OCI-LY7 (cell line): ENCODE measurements around the gene WFDC13. TPM values are rescaled to one million over a fixed set of nuclear protein-coding genes. Genes with fewer than 3 reads are reported as not detected.
A peak's percentile ranks its signal among the peaks of the same experiment; 100 is the strongest.
"Not testable (repeated sequence)": the region's sequence is repeated elsewhere in the genome, so short reads cannot be mapped to it uniquely, and the experiment has no call there.

ENCODE experiments used
- BruUV-seq: library from RNA; stranded (reverse); fragments of 400-500 nt; replicated peaks from 2 replicates; lab custom pipeline; 2021; lab: Mats Ljungman, UMichigan
- CTCF ChIA-PET: fragments of 300-600 bp; sonication (Branson Sonifier 250); formaldehyde crosslinking; loops from one replicate; lab custom pipeline; 2022; ENCODE audit warnings: antibody characterized with exemption; ENCODE audit not compliant: unreplicated experiment; lab: Charles Lee
- POLR2A ChIA-PET: fragments of 300-600 bp; sonication (Branson Sonifier 250); formaldehyde crosslinking; loops from one replicate; lab custom pipeline; 2022; ENCODE audit warnings: antibody characterized with exemption; lab: Charles Lee
- DNase-seq: peaks from one replicate; pipeline ENCODE4 v3.0.0-alpha.2; 2015; ENCODE audit warnings: low spot score
- H2AFZ ChIP-seq: fragments of 200-600 bp; sonication (generic), shearing (Covaris generic); 2 replicates; pipeline ENCODE4 v1.6.1; 2014; ENCODE audit warnings: mild to moderate bottlenecking, antibody characterized with exemption, low read length, moderate library complexity
- H3K27ac ChIP-seq: fragments of 200-600 bp; sonication (generic); 2 replicates; pipeline ENCODE4 v1.5.1; 2014; ENCODE audit warnings: mixed run types, low read depth, mild to moderate bottlenecking, moderate library complexity, low read length, inconsistent platforms; ENCODE audit not compliant: poor library complexity, severe bottlenecking
- H3K36me3 ChIP-seq: fragments of 200-600 bp; sonication (generic); 2 replicates; pipeline ENCODE4 v1.6.1; 2014; ENCODE audit warnings: mild to moderate bottlenecking, antibody characterized with exemption, low read length, moderate library complexity, mixed read lengths; ENCODE audit not compliant: insufficient read depth
- H3K4me1 ChIP-seq: fragments of 200-600 bp; sonication (generic); 2 replicates; pipeline ENCODE4 v1.5.1; 2014; ENCODE audit warnings: mild to moderate bottlenecking, low read length; ENCODE audit not compliant: insufficient read depth, poor library complexity, severe bottlenecking
- H3K4me2 ChIP-seq: fragments of 200-600 bp; sonication (generic); 2 replicates; pipeline ENCODE4 v1.6.1; 2014; ENCODE audit warnings: mild to moderate bottlenecking, low read length
- H3K4me3 ChIP-seq: fragments of 200-600 bp; sonication (generic); 2 replicates; pipeline ENCODE4 v1.5.1; 2014; ENCODE audit warnings: mild to moderate bottlenecking, low read depth, low read length; ENCODE audit not compliant: poor library complexity, severe bottlenecking
- H3K79me2 ChIP-seq: fragments of 200-600 bp; sonication (generic); 2 replicates; pipeline ENCODE4 v1.6.1; 2016; ENCODE audit warnings: low read depth, mild to moderate bottlenecking, low read length, moderate library complexity, mixed read lengths; ENCODE audit not compliant: insufficient read depth
- H3K9me2 ChIP-seq: fragments of 200-600 bp; sonication (generic); 2 replicates; pipeline ENCODE4 v1.6.1; 2016; ENCODE audit warnings: mild to moderate bottlenecking, low read length, mixed read lengths; ENCODE audit not compliant: insufficient read depth
- H3K9me3 ChIP-seq: fragments of 200-600 bp; sonication (generic); 2 replicates; pipeline ENCODE4 v1.6.1; 2014; ENCODE audit warnings: mild to moderate bottlenecking, mixed run types, low read length, mixed read lengths
- H4K20me1 ChIP-seq: fragments of 200-600 bp; sonication (generic); 2 replicates; pipeline ENCODE4 v1.6.1; 2014; ENCODE audit warnings: mild to moderate bottlenecking, antibody characterized with exemption, low read length, moderate library complexity, mixed read lengths; ENCODE audit not compliant: insufficient read depth
- CTCF ChIP-seq: fragments of 200-600 bp; sonication (generic); conservative IDR thresholded peaks from 2 replicates; pipeline ENCODE4 v1.5.1; 2014; ENCODE audit warnings: mild to moderate bottlenecking, antibody characterized with exemption, low read length, moderate library complexity, mixed read lengths
- EZH2phosphoT487 ChIP-seq: fragments of 200-600 bp; sonication (generic); IDR thresholded peaks from 2 replicates; pipeline ENCODE4 v1.6.1; 2018; ENCODE audit warnings: low read depth, borderline replicate concordance, mild to moderate bottlenecking, mixed run types, antibody characterized with exemption, low read length, moderate library complexity, mixed read lengths
- intact Hi-C: fragments of 100-400 bp; cut with micrococcal nuclease; formaldehyde crosslinking; loops from one replicate; pipeline ENCODE4 v1.10.0; 2022; ENCODE audit not compliant: unreplicated experiment
- total RNA-seq, 2 experiments: library from RNA; depleted of rRNA in 1 of 2; stranded (reverse); fragments of >200 nt in 1 of 2; shearing (Covaris generic) in 1 of 2; gene quantifications; 2 replicates each; pipeline ENCODE4 v1.2.3, GENCODE V29; 2014 to 2022

The WFDC13 gene
- total RNA-seq, 2 experiments from 2014 or later: not detected

DNA sequence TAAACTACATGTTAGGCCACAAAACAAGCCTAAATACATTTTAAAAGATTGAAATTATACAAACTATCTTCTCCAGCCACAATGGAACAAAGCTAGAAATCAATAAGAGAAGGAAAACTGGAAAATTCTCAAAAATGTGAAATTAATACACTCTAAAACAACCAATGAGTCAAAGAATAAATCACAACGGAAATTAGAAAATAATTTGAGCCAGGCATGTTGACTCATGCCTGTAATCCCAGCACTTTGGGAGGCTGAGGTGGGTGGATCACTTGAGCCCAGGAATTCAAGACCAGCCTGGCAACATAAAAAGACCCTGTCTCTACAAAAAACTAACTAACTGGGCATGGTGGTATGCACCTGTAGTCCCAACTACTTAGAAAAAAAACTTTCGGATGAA lies 6.3 kb upstream of the WFDC13 start:
- no TSS peak for BruUV-seq

DNA sequence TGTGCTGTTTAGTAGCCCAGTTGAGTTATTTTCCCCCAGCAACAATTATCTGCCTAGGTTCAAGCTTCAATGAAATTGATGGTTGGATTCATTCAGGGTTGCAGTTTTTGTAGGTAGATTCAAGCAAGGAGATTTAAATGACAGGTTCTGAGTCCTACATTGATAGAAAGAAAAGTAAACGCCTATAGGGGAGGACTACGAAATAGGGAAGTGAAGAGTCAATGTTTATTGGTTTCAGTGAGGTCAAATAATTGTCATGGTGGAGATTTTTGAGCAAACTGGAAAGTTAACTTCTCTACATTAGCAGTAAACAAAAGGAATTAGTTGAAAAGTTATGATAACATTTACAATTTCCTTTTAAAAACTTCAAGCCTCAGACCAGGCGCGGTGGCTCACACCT lies 734 bp upstream of the WFDC13 start:
- intact Hi-C loops: no loop called here
- H3K79me2 ChIP-seq: no peaks in the 10 kb centered on the region
- H3K9me2 ChIP-seq: no peaks in the 10 kb centered on the region
- H2AFZ ChIP-seq: no peak overlapping the region
- no peaks in the 10 kb centered on the region for H4K20me1 ChIP-seq
- no peaks in the 10 kb centered on the region for H3K4me1 ChIP-seq
- ChIA-PET CTCF (no interaction called here), POLR2A (no interaction called here)
- H3K27ac ChIP-seq: no peak overlapping the region
- no peak overlapping the region for H3K4me3 ChIP-seq
- DNase-seq: no peak
- H3K4me2 ChIP-seq: no peak overlapping the region
- BruUV-seq: no TSS peak
- H3K36me3 ChIP-seq: no peaks in the 10 kb centered on the region
- TF ChIP-seq CTCF (no peak), EZH2phosphoT487 (no peak)
- H3K9me3 ChIP-seq: no peaks in the 10 kb centered on the region

More for the DNA sequence above, 6.3 kb upstream of the WFDC13 start:
- Histone ChIP-seq H3K36me3 (no peaks in the 10 kb centered on the region), H3K79me2 (no peaks in the 10 kb centered on the region), H3K9me2 (no peaks in the 10 kb centered on the region), H3K9me3 (no peaks in the 10 kb centered on the region), H2AFZ (no peak overlapping the region), H3K4me3 (no peak overlapping the region), H3K4me1 (no peaks in the 10 kb centered on the region), H3K27ac (no peak overlapping the region), H3K4me2 (no peak overlapping the region), H4K20me1 (no peaks in the 10 kb centered on the region)
- TF ChIP-seq CTCF: no peak
- TF ChIP-seq EZH2phosphoT487: no peak
- ChIA-PET POLR2A (no interaction called here), CTCF (no interaction called here)
- intact Hi-C loops: no loop called here
- no peak for DNase-seq

- H4K20me1 ChIP-seq: no peaks in the 10 kb centered on the region
- no peaks in the 10 kb centered on the region for H3K9me2 ChIP-seq
- H3K27ac ChIP-seq: no peak within 1 kb of the TSS
- no peak within 1 kb of the TSS for H2AFZ ChIP-seq
- H3K4me1 ChIP-seq: no peaks in the 10 kb centered on the region
- TF ChIP-seq CTCF: no peak
- TF ChIP-seq EZH2phosphoT487: no peak
- POLR2A ChIA-PET: no interaction called here
- CTCF ChIA-PET: no interaction called here
- no peak within 1 kb of the TSS for H3K4me3 ChIP-seq
- intact Hi-C loops: no loop called here
- no peaks in the 10 kb centered on the region for H3K9me3 ChIP-seq
- no peaks in the 10 kb centered on the region for H3K79me2 ChIP-seq
- no TSS peak for BruUV-seq
- H3K36me3 ChIP-seq: no peaks in the 10 kb centered on the region
- H3K4me2 ChIP-seq: no peak within 1 kb of the TSS
- DNase-seq: no peak
These were observed 3.3 kb downstream of the WFDC13 start, which contains the start of gene WFDC10B for GRCh38 chr20:45704969-45705637. Gene WFDC10B (minus strand): TSS chr20:45705019. CDS start chr20:45685992, 19,027 bp downstream.

DNA sequence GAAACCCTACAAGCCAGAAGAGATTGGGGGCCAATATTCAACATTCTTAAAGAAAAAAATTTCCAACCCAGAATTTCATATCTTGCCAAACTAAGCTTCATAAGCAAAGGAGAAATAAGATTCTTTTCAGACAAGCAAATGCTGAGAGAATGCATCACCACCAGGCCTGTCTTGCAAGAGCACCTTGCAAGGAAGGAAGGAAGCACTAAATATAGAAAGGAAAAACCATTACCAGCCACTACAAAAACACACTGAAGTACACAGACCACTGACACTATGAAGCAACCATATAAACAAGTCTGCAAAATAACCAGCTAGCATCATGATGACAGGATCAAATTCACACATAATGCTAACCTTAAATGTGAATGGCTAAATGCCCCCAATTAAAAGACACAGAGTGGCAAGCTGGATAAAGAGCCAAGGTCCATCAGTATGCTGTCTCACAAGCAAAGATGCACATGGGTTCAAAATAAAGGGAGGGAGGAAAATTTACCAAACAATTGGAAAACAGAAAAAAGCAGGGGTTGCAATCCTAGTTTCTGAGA lies 14.4 kb downstream of the WFDC13 start:
- BruUV-seq, H3K36me3 ChIP-seq, intact Hi-C loops, H3K27ac ChIP-seq, H3K4me3 ChIP-seq, CTCF ChIA-PET, POLR2A ChIA-PET, H3K79me2 ChIP-seq, H3K9me2 ChIP-seq, H2AFZ ChIP-seq, H3K9me3 ChIP-seq, H4K20me1 ChIP-seq: not testable (repeated sequence)
- Histone ChIP-seq H3K4me2 (0 out of 2 replicates have a peak overlapping the region, but pooled peaks have one; percentile 30), H3K4me1 (peaks cover 11% of the 10 kb centered on the region)
- peak; percentile 41 for DNase-seq
